Endothelial cell of umbilical vein (primary cell): ENCODE measurements around the gene KIAA0753. TPM values are rescaled to one million over a fixed set of nuclear protein-coding genes. Genes with fewer than 3 reads are reported as not detected.

Experiments used
- BruUV-seq: library from RNA; stranded (reverse); fragments of 400-500 nt; replicated peaks from 2 replicates; lab custom pipeline; 2021; lab: Mats Ljungman, UMichigan
- CTCF ChIA-PET: fragments of 300-600, 350-600 bp; sonication (Branson Sonifier 250); formaldehyde crosslinking; loops from one replicate; lab custom pipeline; 2021; ENCODE audit warnings: antibody characterized with exemption, inconsistent platforms; lab: Charles Lee
- POLR2A ChIA-PET: fragments of 300-600, 350-600 bp; sonication (Branson Sonifier 250); formaldehyde crosslinking; loops from one replicate; lab custom pipeline; 2021; ENCODE audit warnings: antibody characterized with exemption, inconsistent platforms; lab: Charles Lee
- DNase-seq: peaks from one replicate; pipeline ENCODE4 v3.0.0-alpha.2; 2011; ENCODE audit warnings: low read depth, low spot score
- FAIRE-seq: peaks from 2 replicates; lab custom pipeline; 2011; peaks lifted over from hg19 to GRCh38; lab: Jason Lieb, UNC
- H2AFZ ChIP-seq: 2 replicates; pipeline ENCODE4 v1.6.0; 2012; ENCODE audit warnings: low read depth, low read length, control low read depth, inconsistent platforms
- H3K27ac ChIP-seq: 2 replicates; pipeline ENCODE4 v1.5.1; 2011; ENCODE audit warnings: low read depth, mild to moderate bottlenecking, control low read depth, low read length, moderate library complexity; ENCODE audit not compliant: insufficient read depth
- H3K27me3 ChIP-seq, 2 experiments: 2 replicates each; pipeline versions ENCODE4 v1.6.0 to v1.6.1; 2011; ENCODE audit warnings: low read length in 2 of 2, mixed read lengths in 1 of 2; ENCODE audit not compliant: control insufficient read depth in 2 of 2, insufficient read depth in 2 of 2
- H3K36me3 ChIP-seq, 2 experiments: 2 replicates in 1 of 2; 3 replicates in 1 of 2; pipeline ENCODE4 v1.5.1; 2011; ENCODE audit warnings: low read length in 2 of 2, mild to moderate bottlenecking in 1 of 2, moderate library complexity in 1 of 2; ENCODE audit not compliant: control insufficient read depth in 2 of 2, insufficient read depth in 2 of 2; ENCODE audit errors: extremely low read depth in 1 of 2
- H3K4me1 ChIP-seq: 3 replicates; pipeline ENCODE4 v1.5.1; 2011; ENCODE audit warnings: mild to moderate bottlenecking, low read length; ENCODE audit not compliant: control insufficient read depth, insufficient read depth; ENCODE audit errors: extremely low read depth
- H3K4me2 ChIP-seq: 2 replicates; pipeline ENCODE4 v1.6.1; 2011; ENCODE audit warnings: low read length, control low read depth, mixed read lengths; ENCODE audit not compliant: insufficient read depth
- H3K4me3 ChIP-seq, 3 experiments: fragments of 200-600 bp in 1 of 3; sonication (generic), shearing (Covaris generic) in 1 of 3; replicated peaks in 1 of 3; 2 replicates each; pipeline ENCODE4 v1.5.1; 2011 to 2016; ENCODE audit warnings: control low read depth in 3 of 3, low read length in 3 of 3, mild to moderate bottlenecking in 2 of 3, inconsistent platforms in 1 of 3, low read depth in 1 of 3, moderate library complexity in 1 of 3; ENCODE audit not compliant: insufficient read depth in 1 of 3
- H3K79me2 ChIP-seq: 2 replicates; pipeline ENCODE4 v1.6.0; 2012; ENCODE audit warnings: low read length, inconsistent platforms; ENCODE audit not compliant: control insufficient read depth, insufficient read depth
- H3K9ac ChIP-seq: replicated peaks from 2 replicates; pipeline ENCODE3; 2011; ENCODE audit warnings: low read length, control low read depth; ENCODE audit not compliant: insufficient read depth; ENCODE audit errors: extremely low read depth
- H3K9me1 ChIP-seq: replicated peaks from 3 replicates; pipeline ENCODE4 v1.6.0; 2011; ENCODE audit warnings: mild to moderate bottlenecking, low read length; ENCODE audit not compliant: control insufficient read depth, insufficient read depth; ENCODE audit errors: extremely low read depth
- H3K9me3 ChIP-seq: replicated peaks from 2 replicates; pipeline ENCODE4 v1.5.1; 2012; ENCODE audit warnings: low read length, inconsistent platforms; ENCODE audit not compliant: control insufficient read depth, insufficient read depth
- H4K20me1 ChIP-seq: replicated peaks from 2 replicates; pipeline ENCODE3; 2011; ENCODE audit warnings: mild to moderate bottlenecking, low read length; ENCODE audit not compliant: control insufficient read depth, insufficient read depth; ENCODE audit errors: extremely low read depth
- CTCF ChIP-seq, 2 donors: IDR thresholded peaks; 1 replicate in 1 of 2; 2 replicates in 1 of 2; pipeline ENCODE4 v1.5.1; 2011; ENCODE audit warnings: low read length in 2 of 2, mild to moderate bottlenecking in 2 of 2, moderate library complexity in 2 of 2, control low read depth in 1 of 2, inconsistent platforms in 1 of 2, low read depth in 1 of 2; ENCODE audit not compliant: insufficient read depth in 1 of 2; ENCODE audit errors: extremely low read depth in 1 of 2
- EZH2 ChIP-seq: IDR thresholded peaks from 2 replicates; pipeline ENCODE4 v1.6.1; 2012; ENCODE audit warnings: borderline replicate concordance, low read depth, mild to moderate bottlenecking, moderate library complexity, low read length, inconsistent platforms; ENCODE audit not compliant: severe bottlenecking
- FOS ChIP-seq: IDR thresholded peaks from 2 replicates; pipeline ENCODE4 v1.6.1; 2011; ENCODE audit warnings: mild to moderate bottlenecking, low read length, moderate library complexity, borderline replicate concordance; ENCODE audit not compliant: insufficient read depth
- GATA2 ChIP-seq: IDR thresholded peaks from 2 replicates; pipeline ENCODE4 v1.7.0; 2011; ENCODE audit warnings: low read depth, mild to moderate bottlenecking, moderate library complexity, mixed read lengths, low read length; ENCODE audit not compliant: insufficient read length, insufficient read depth
- JUN ChIP-seq: IDR thresholded peaks from 2 replicates; pipeline ENCODE4 v1.6.1; 2011; ENCODE audit warnings: borderline replicate concordance, low read depth; ENCODE audit not compliant: insufficient read length, insufficient read depth
- MAX ChIP-seq: IDR thresholded peaks from 2 replicates; pipeline ENCODE4 v1.6.1; 2011; ENCODE audit not compliant: insufficient read depth, insufficient read length
- MYC ChIP-seq: IDR thresholded peaks from one replicate; pipeline ENCODE4 v1.6.1; 2011; ENCODE audit warnings: mild to moderate bottlenecking, low read depth, low read length
- POLR2A ChIP-seq: IDR thresholded peaks from 2 replicates; pipeline ENCODE4 v1.6.1; 2012; ENCODE audit warnings: low read depth, mild to moderate bottlenecking, control low read depth, low read length
- POLR2AphosphoS5 ChIP-seq: IDR thresholded peaks from 2 replicates; pipeline ENCODE4 v1.6.1; 2012; ENCODE audit warnings: low read depth, mild to moderate bottlenecking, control low read depth, low read length, moderate library complexity; ENCODE audit not compliant: insufficient read depth
- dilution Hi-C: fragments of 300-500 bp; cut with MboI; formaldehyde crosslinking; loops from one replicate; pipeline ENCODE4 v1.15.0; 2019; ENCODE audit warnings: low sequenced_read_pairs; ENCODE audit not compliant: extremely low pct_ligation_motif_present
- intact Hi-C: fragments of 100-400 bp; cut with micrococcal nuclease; formaldehyde crosslinking; loops from one replicate; pipeline ENCODE4 v1.10.0; 2022
- polyA plus RNA-seq, 4 experiments: library from polyadenylated mRNA; depleted of rRNA in 3 of 4; stranded (reverse) in 3 of 4; unstranded in 1 of 4; fragments of >200 nt; gene quantifications; 2 replicates each; pipeline versions ENCODE4 v1.2.1 to v1.2.3, GENCODE V29; 2011 to 2012; ENCODE audit warnings: missing spikeins in 1 of 4
- total RNA-seq: library from RNA; stranded (reverse); gene quantifications from 2 replicates; pipeline ENCODE4 v1.2.3, GENCODE V29; 2021

The KIAA0753 gene
- total and polyA plus RNA-seq, 2 donors (not counting 3 experiments of a cell fraction or from before 2014, with no cell fraction given) = 5.3 to 23.9 TPM

- intact Hi-C loops (no loop called here), dilution Hi-C loops (no loop called here)
- Histone ChIP-seq H3K27me3 (no peaks in the 10 kb centered on the region), H3K4me3 (no peak overlapping the region), H3K36me3 (peaks cover 17 to 39% of the 10 kb centered on the region in 2 experiments), H3K4me1 (no peaks in the 10 kb centered on the region), H3K4me2 (no peak overlapping the region), H3K9me1 (no peaks in the 10 kb centered on the region), H3K79me2 (no peaks in the 10 kb centered on the region), H3K27ac (no peak overlapping the region), H2AFZ (no peak overlapping the region), H4K20me1 (no peaks in the 10 kb centered on the region), H3K9ac (no peak overlapping the region), H3K9me3 (no peaks in the 10 kb centered on the region)
- no TSS peak for BruUV-seq
- TF ChIP-seq JUN (no peak), MAX (no peak), CTCF (IDR thresholded peaks at IDR 0.05; ENCODE audit: extremely low read depth in 1 of 2, insufficient read depth in 1 of 2, low read depth in 1 of 2, low read length in 2 of 2) (no peak), MYC (no peak), POLR2A (no peak), POLR2AphosphoS5 (no peak), FOS (no peak), GATA2 (no peak), EZH2 (no peak)
- ChIA-PET POLR2A (no interaction called here), CTCF (no interaction called here)
- FAIRE-seq = no peak
- no peak for DNase-seq
These were observed 48.3 kb downstream of the KIAA0753 start for GRCh38 chr17:6592173-6592572.
